ENCODE data around the gene CLCN3. TPM values are rescaled to one million over a fixed set of nuclear protein-coding genes. Genes with fewer than 3 reads are reported as not detected.

The CLCN3 gene
- total and polyA plus RNA-seq, 2 experiments from 2014 or later: 14.9 to 38.4 TPM

DNA sequence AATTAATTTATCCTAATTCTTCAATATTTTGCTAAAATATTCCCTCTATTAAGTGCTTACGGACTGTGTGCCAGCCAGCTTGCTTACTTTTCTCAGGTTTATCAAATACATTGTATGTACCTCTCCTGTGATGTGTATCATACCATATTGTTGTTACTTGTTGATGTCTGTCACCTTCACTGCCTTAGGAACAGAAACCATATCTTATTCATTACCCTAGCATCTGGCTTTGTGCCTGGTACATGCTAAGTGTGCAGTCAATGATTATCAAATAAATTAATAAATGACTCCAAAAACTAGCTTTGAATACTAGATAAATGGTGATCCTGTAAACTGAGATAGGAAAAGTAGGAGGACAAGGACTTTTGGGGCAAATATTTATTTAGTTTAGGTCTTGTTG, 6.9 kb downstream of the CLCN3 start:
- H2AFZ ChIP-seq: no peak overlapping the region
- H3K9me3 ChIP-seq (ENCODE audit: low read depth): no peaks in the 10 kb centered on the region
- H3K4me3 ChIP-seq: no peak overlapping the region
- no peaks in the 10 kb centered on the region for H3K9me2 ChIP-seq (replicated peaks; ENCODE audit: insufficient read depth)
- no peak overlapping the region for H3K4me2 ChIP-seq
- H3K36me3 ChIP-seq (replicated peaks; ENCODE audit: insufficient read depth, low read depth): peaks cover 3% of the 10 kb centered on the region
- no peaks in the 10 kb centered on the region for H4K20me1 ChIP-seq (ENCODE audit: insufficient read depth, poor library complexity, severe bottlenecking)
- no peak overlapping the region for H3K27ac ChIP-seq
- DNase-seq (ENCODE audit: low spot score): no peak
- TF ChIP-seq EZH2phosphoT487 (IDR thresholded peaks at IDR 0.05; ENCODE audit: low read depth, severe bottlenecking, unreplicated experiment): no peak
- TF ChIP-seq EZH2 (IDR thresholded peaks at IDR 0.05; ENCODE audit: borderline replicate concordance): no peak
- TF ChIP-seq, protein P1, sequence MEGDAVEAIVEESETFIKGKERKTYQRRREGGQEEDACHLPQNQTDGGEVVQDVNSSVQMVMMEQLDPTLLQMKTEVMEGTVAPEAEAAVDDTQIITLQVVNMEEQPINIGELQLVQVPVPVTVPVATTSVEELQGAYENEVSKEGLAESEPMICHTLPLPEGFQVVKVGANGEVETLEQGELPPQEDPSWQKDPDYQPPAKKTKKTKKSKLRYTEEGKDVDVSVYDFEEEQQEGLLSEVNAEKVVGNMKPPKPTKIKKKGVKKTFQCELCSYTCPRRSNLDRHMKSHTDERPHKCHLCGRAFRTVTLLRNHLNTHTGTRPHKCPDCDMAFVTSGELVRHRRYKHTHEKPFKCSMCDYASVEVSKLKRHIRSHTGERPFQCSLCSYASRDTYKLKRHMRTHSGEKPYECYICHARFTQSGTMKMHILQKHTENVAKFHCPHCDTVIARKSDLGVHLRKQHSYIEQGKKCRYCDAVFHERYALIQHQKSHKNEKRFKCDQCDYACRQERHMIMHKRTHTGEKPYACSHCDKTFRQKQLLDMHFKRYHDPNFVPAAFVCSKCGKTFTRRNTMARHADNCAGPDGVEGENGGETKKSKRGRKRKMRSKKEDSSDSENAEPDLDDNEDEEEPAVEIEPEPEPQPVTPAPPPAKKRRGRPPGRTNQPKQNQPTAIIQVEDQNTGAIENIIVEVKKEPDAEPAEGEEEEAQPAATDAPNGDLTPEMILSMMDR (IDR thresholded peaks at IDR 0.05; ENCODE audit: poor library complexity): no peak
- peaks cover 98% of the 10 kb centered on the region for H3K79me2 ChIP-seq
- no peaks in the 10 kb centered on the region for H3K27me3 ChIP-seq
- 94% methylated on average over 1 of the region's 1 CpG for WGBS (ENCODE audit: low lambda C conversion rate, missing lambda C conversion rate)
- no peaks in the 10 kb centered on the region for H3K4me1 ChIP-seq (ENCODE audit: insufficient read depth)

DNA sequence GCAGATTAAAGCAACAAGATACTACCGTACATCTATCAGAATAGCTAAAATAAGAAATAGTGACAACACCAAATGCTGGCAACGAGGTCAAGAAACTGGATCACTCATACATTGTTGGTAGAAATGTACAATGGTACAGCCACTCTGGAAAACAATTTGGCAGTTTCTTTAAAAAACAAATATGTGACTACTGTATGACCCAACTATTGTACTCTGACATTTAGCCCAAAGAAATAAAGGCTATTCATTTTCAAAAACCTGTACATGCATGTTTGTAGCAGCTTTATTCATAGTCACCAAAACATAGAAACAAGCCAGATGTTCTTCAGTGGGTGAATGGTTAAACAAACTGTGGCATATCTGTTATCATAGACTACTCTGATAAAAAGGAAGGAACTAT, 8.2 kb downstream of the CLCN3 start:
- no peak for DNase-seq (ENCODE audit: low spot score)
- Histone ChIP-seq H2AFZ (no peak overlapping the region), H3K4me3 (no peak overlapping the region), H3K4me2 (no peak overlapping the region), H3K9me2 (replicated peaks; ENCODE audit: insufficient read depth) (no peaks in the 10 kb centered on the region), H3K36me3 (replicated peaks; ENCODE audit: insufficient read depth, low read depth) (peaks cover 2% of the 10 kb centered on the region), H3K79me2 (peaks cover 95% of the 10 kb centered on the region), H4K20me1 (ENCODE audit: insufficient read depth, poor library complexity, severe bottlenecking) (no peaks in the 10 kb centered on the region), H3K9me3 (ENCODE audit: low read depth) (no peaks in the 10 kb centered on the region), H3K27ac (no peak overlapping the region), H3K27me3 (no peaks in the 10 kb centered on the region), H3K4me1 (ENCODE audit: insufficient read depth) (no peaks in the 10 kb centered on the region)
- 95% methylated on average over 2 of the region's 2 CpGs for WGBS (ENCODE audit: low lambda C conversion rate, missing lambda C conversion rate)
- TF ChIP-seq, protein P1 (IDR thresholded peaks at IDR 0.05; ENCODE audit: poor library complexity): no peak
- TF ChIP-seq EZH2 (IDR thresholded peaks at IDR 0.05; ENCODE audit: borderline replicate concordance): no peak
- no peak for TF ChIP-seq EZH2phosphoT487 (IDR thresholded peaks at IDR 0.05; ENCODE audit: low read depth, severe bottlenecking, unreplicated experiment)

DNA sequence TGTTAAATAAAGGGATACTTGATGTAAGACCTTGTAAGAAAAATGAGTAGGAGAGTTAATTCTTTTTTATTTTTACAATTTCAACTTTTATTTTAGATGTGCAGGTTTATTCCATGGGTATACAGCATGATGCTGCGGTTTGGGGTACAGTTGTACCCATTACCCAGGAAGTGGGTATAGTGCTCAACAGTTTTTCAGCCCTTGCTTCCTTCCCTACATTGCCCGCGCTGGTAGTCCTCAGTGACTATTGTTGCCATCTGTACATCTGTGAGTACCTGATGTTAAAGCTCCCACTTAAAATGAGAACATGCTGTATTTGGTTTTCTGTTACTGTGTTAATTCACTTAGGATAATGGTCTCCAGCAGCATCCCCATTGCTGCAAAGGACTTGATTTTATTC, 9.7 kb downstream of the CLCN3 start:
- no peaks in the 10 kb centered on the region for H3K27me3 ChIP-seq
- TF ChIP-seq EZH2phosphoT487 (IDR thresholded peaks at IDR 0.05; ENCODE audit: low read depth, severe bottlenecking, unreplicated experiment): no peak
- TF ChIP-seq EZH2 (IDR thresholded peaks at IDR 0.05; ENCODE audit: borderline replicate concordance): no peak
- TF ChIP-seq, protein P1 (IDR thresholded peaks at IDR 0.05; ENCODE audit: poor library complexity): no peak
- no peaks in the 10 kb centered on the region for H3K36me3 ChIP-seq (replicated peaks; ENCODE audit: insufficient read depth, low read depth)
- no peak overlapping the region for H3K4me2 ChIP-seq
- no peak overlapping the region for H3K4me3 ChIP-seq
- no peak overlapping the region for H3K27ac ChIP-seq
- 100% methylated on average over 3 of the region's 3 CpGs for WGBS (ENCODE audit: low lambda C conversion rate, missing lambda C conversion rate)
- H4K20me1 ChIP-seq (ENCODE audit: insufficient read depth, poor library complexity, severe bottlenecking): no peaks in the 10 kb centered on the region
- no peaks in the 10 kb centered on the region for H3K9me2 ChIP-seq (replicated peaks; ENCODE audit: insufficient read depth)
- H3K9me3 ChIP-seq (ENCODE audit: low read depth): no peaks in the 10 kb centered on the region
- H3K4me1 ChIP-seq (ENCODE audit: insufficient read depth): no peaks in the 10 kb centered on the region
- no peak for DNase-seq (ENCODE audit: low spot score)
- no peak overlapping the region for H2AFZ ChIP-seq
- peaks cover 87% of the 10 kb centered on the region for H3K79me2 ChIP-seq

DNA sequence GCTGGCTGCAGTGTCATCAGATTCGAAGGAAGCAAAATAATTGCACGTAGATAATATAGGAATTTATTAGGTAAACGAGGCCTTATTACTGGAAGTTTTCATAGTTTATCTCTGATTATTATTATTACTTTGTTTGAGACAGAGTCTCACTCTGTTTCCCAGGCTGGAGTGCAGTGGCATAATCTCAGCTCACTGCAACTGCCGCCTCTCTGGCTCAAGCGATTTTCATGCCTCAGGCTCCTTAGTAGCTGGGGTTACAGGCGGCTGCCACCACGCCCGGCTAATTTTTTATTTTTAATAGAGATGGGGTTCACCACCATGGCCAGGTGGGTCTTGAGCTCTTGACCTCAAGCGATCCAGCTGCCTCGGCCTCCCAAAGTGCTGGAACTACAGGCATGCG, 12.5 kb downstream of the CLCN3 start:
- Histone ChIP-seq H3K4me1 (ENCODE audit: insufficient read depth) (no peaks in the 10 kb centered on the region), H3K9me3 (ENCODE audit: low read depth) (no peaks in the 10 kb centered on the region), H4K20me1 (ENCODE audit: insufficient read depth, poor library complexity, severe bottlenecking) (no peaks in the 10 kb centered on the region), H3K79me2 (peaks cover 80% of the 10 kb centered on the region), H3K4me2 (no peak overlapping the region), H3K9me2 (replicated peaks; ENCODE audit: insufficient read depth) (no peaks in the 10 kb centered on the region), H3K4me3 (no peak overlapping the region), H3K27ac (no peak overlapping the region), H3K27me3 (no peaks in the 10 kb centered on the region), H3K36me3 (replicated peaks; ENCODE audit: insufficient read depth, low read depth) (no peaks in the 10 kb centered on the region), H2AFZ (no peak overlapping the region)
- TF ChIP-seq, protein P1 (IDR thresholded peaks at IDR 0.05; ENCODE audit: poor library complexity): no peak
- TF ChIP-seq EZH2 (IDR thresholded peaks at IDR 0.05; ENCODE audit: borderline replicate concordance) (no peak), EZH2phosphoT487 (IDR thresholded peaks at IDR 0.05; ENCODE audit: low read depth, severe bottlenecking, unreplicated experiment) (no peak)
- DNase-seq (ENCODE audit: low spot score): no peak
- WGBS (ENCODE audit: low lambda C conversion rate, missing lambda C conversion rate): 90% methylated on average over 11 of the region's 11 CpGs
